HepG2 (cell line): ENCODE data around the gene PRKAB1. TPM values are rescaled to one million over a fixed set of nuclear protein-coding genes. Genes with fewer than 3 reads are reported as not detected.

Experiments used
- ATAC-seq: fragments of 200-7000 bp; cut with Tn5 transposase; 3 replicates; pipeline ENCODE4 v1.9.1; 2020; ENCODE audit warnings: mild to moderate bottlenecking, moderate library complexity
- BruUV-seq: library from RNA; stranded (reverse); fragments of 400-500 nt; replicated peaks from 2 replicates; lab custom pipeline; 2021; lab: Mats Ljungman, UMichigan
- CTCF ChIA-PET: fragments of 300-600 bp; formaldehyde crosslinking; extraction: SDS; loops from one replicate; lab custom pipeline; 2021; ENCODE audit warnings: low total read pairs, inconsistent platforms, low intra/inter-chr PET ratio; lab: Yijun Ruan, JAX
- POLR2A ChIA-PET: fragments of 350-600 bp; sonication (Branson Sonifier 250); formaldehyde crosslinking; loops from one replicate; lab custom pipeline; 2020; ENCODE audit warnings: antibody characterized with exemption, inconsistent platforms; lab: Yijun Ruan, JAX
- DNase-seq: peaks from one replicate; pipeline ENCODE4 v3.0.0-alpha.2; 2015; ENCODE audit warnings: low spot score
- FAIRE-seq: peaks from 3 replicates; lab custom pipeline; 2011; peaks lifted over from hg19 to GRCh38; lab: Jason Lieb, UNC
- H2AFZ ChIP-seq: one replicate; pipeline ENCODE4 v1.6.1; 2011; ENCODE audit warnings: low read length, inconsistent platforms
- H3K27ac ChIP-seq: fragments of 300-600 bp; 3 replicates; pipeline ENCODE4 v1.8.0; 2011; ENCODE audit warnings: mixed run types, mild to moderate bottlenecking, mixed read lengths, low read length, inconsistent platforms; ENCODE audit not compliant: insufficient read depth; ENCODE audit errors: extremely low read length
- H3K27me3 ChIP-seq, 2 experiments: fragments of 200-600 bp in 1 of 2; 2 replicates in 1 of 2; 3 replicates in 1 of 2; pipeline versions ENCODE4 v1.6.0 to v1.8.0; 2011; ENCODE audit warnings: low read length in 2 of 2, mild to moderate bottlenecking in 2 of 2, moderate library complexity in 2 of 2, inconsistent platforms in 1 of 2; ENCODE audit not compliant: insufficient read depth in 2 of 2, control insufficient read depth in 1 of 2
- H3K36me3 ChIP-seq, 2 experiments: fragments of 200-600 bp in 1 of 2; replicated peaks in 1 of 2; 2 replicates in 1 of 2; 3 replicates in 1 of 2; pipeline versions ENCODE4 v1.5.1 to v1.8.0; 2011; ENCODE audit warnings: low read length in 2 of 2, inconsistent platforms in 1 of 2; ENCODE audit not compliant: insufficient read depth in 2 of 2, control insufficient read depth in 1 of 2
- H3K4me1 ChIP-seq: 2 replicates; pipeline ENCODE4 v1.5.1; 2012; ENCODE audit warnings: low read length, inconsistent platforms; ENCODE audit not compliant: insufficient read depth
- H3K4me2 ChIP-seq: 2 replicates; pipeline ENCODE4 v1.6.0; 2011; ENCODE audit warnings: low read depth, low read length, inconsistent platforms
- H3K4me3 ChIP-seq, 3 experiments: fragments of 200-600 bp in 1 of 3; sonication (generic), shearing (Covaris generic) in 1 of 3; replicated peaks in 1 of 3; 2 replicates each; pipeline ENCODE4 v1.5.1; 2011 to 2016; ENCODE audit warnings: low read length in 3 of 3, inconsistent platforms in 2 of 3, low read depth in 2 of 3, mild to moderate bottlenecking in 2 of 3, control low read depth in 1 of 3, mixed read lengths in 1 of 3; ENCODE audit not compliant: insufficient read depth in 1 of 3
- H3K79me2 ChIP-seq: one replicate; pipeline ENCODE4 v1.6.1; 2011; ENCODE audit warnings: low read length, inconsistent platforms; ENCODE audit not compliant: insufficient read depth
- H3K9ac ChIP-seq: 2 replicates; pipeline ENCODE4 v1.6.0; 2011; ENCODE audit warnings: mild to moderate bottlenecking, low read depth, low read length, inconsistent platforms; ENCODE audit not compliant: insufficient read depth
- H3K9me3 ChIP-seq: 2 replicates; pipeline ENCODE4 v1.5.1; 2012; ENCODE audit warnings: mild to moderate bottlenecking, low read length
- H4K20me1 ChIP-seq: 2 replicates; pipeline ENCODE4 v1.6.0; 2011; ENCODE audit warnings: inconsistent platforms, mild to moderate bottlenecking, low read length, moderate library complexity; ENCODE audit not compliant: insufficient read depth
- CERS6 ChIP-seq: sonication (generic); formaldehyde crosslinking; IDR thresholded peaks from 2 replicates; pipeline ENCODE4 v1.5.0; 2020; ENCODE audit warnings: missing genetic modification reagents
- HMGXB3 ChIP-seq: sonication (generic); formaldehyde crosslinking; IDR thresholded peaks from 2 replicates; pipeline ENCODE4 v1.4.0; 2020; ENCODE audit warnings: missing genetic modification reagents, borderline replicate concordance
- IRF1 ChIP-seq: sonication (generic); formaldehyde crosslinking; IDR thresholded peaks from 2 replicates; pipeline ENCODE4 v1.4.0; 2020; ENCODE audit warnings: low read depth, mild to moderate bottlenecking, missing genetic modification reagents
- IRF2 ChIP-seq: IDR thresholded peaks from 2 replicates; pipeline ENCODE4 v1.6.1; 2018; ENCODE audit warnings: missing genetic modification reagents, missing compliant biosample characterization
- MED8 ChIP-seq: sonication (generic); formaldehyde crosslinking; IDR thresholded peaks from 2 replicates; pipeline ENCODE4 v1.8.1; 2023; ENCODE audit warnings: mild to moderate bottlenecking, missing genetic modification reagents; ENCODE audit not compliant: insufficient replicate concordance
- NFYC ChIP-seq: IDR thresholded peaks from 2 replicates; pipeline ENCODE4 v1.6.1; 2016; ENCODE audit warnings: missing genetic modification reagents, missing compliant biosample characterization
- RAD51 ChIP-seq: fragments of 450-650 bp; IDR thresholded peaks from 2 replicates; pipeline ENCODE4 v1.6.1; 2016; ENCODE audit warnings: borderline replicate concordance
- TBX3 ChIP-seq: fragments of 450-650 bp; IDR thresholded peaks from 2 replicates; pipeline ENCODE4 v1.6.1; 2017; ENCODE audit warnings: antibody characterized with exemption, mild to moderate bottlenecking, inconsistent platforms, borderline replicate concordance
- TFE3 ChIP-seq: IDR thresholded peaks from 2 replicates; pipeline ENCODE4 v1.6.1; 2016
- THAP11 ChIP-seq: IDR thresholded peaks from 2 replicates; pipeline ENCODE4 v1.6.1; 2016; ENCODE audit warnings: missing biosample characterization, missing genetic modification reagents
- ZFP62 ChIP-seq: sonication (generic); formaldehyde crosslinking; IDR thresholded peaks from 2 replicates; pipeline ENCODE4 v1.4.0; 2020; ENCODE audit warnings: missing genetic modification reagents
- ZNF607 ChIP-seq: sonication (generic); formaldehyde crosslinking; IDR thresholded peaks from 2 replicates; pipeline ENCODE4 v1.5.1; 2020; ENCODE audit warnings: missing genetic modification reagents, mild to moderate bottlenecking, borderline replicate concordance
- ZNF788 ChIP-seq: sonication (generic); formaldehyde crosslinking; IDR thresholded peaks from 2 replicates; pipeline ENCODE4 v1.5.0; 2020; ENCODE audit warnings: mild to moderate bottlenecking, missing genetic modification reagents, borderline replicate concordance
- ZNF816 ChIP-seq: sonication (generic); formaldehyde crosslinking; IDR thresholded peaks from 2 replicates; pipeline ENCODE4 v1.8.0; 2022; ENCODE audit warnings: missing genetic modification reagents, mild to moderate bottlenecking, borderline replicate concordance
- WGBS: methylation state at CpG from one replicate; pipeline ENCODE4 v1.1.6; 2017; ENCODE audit warnings: low lambda C conversion rate; 5-methylcytosine and 5-hydroxymethylcytosine counted together
- in situ Hi-C: cut with HindIII; loops from 2 replicates; pipeline ENCODE4 v1.10.0; 2017; ENCODE audit warnings: low pct_unique_long_range_greater_than_20kb; ENCODE audit not compliant: extremely low pct_ligation_motif_present
- intact Hi-C: fragments of 100-400 bp; cut with micrococcal nuclease; formaldehyde crosslinking; loops from one replicate; pipeline ENCODE4 v1.10.0; 2022; ENCODE audit not compliant: unreplicated experiment
- polyA plus RNA-seq, 8 experiments: library from polyadenylated mRNA; depleted of rRNA in 3 of 8; stranded (reverse) in 7 of 8; unstranded in 1 of 8; fragments of >200 nt; fragmentation: Illumina TruSeq in 4 of 8; extraction: Trizol in 4 of 8; gene quantifications; 2 replicates each; pipeline versions ENCODE4 v1.2.1 to v1.2.3, GENCODE V29; 2011 to 2016; ENCODE audit warnings: low read depth in 4 of 8, missing spikeins in 1 of 8, mixed read lengths in 1 of 8; ENCODE audit not compliant: insufficient read depth in 1 of 8
- total RNA-seq, 5 experiments: library from RNA; depleted of rRNA; stranded (reverse); fragments of >200 nt; fragmentation: Illumina TruSeq; extraction: Trizol; gene quantifications; 2 replicates each; pipeline ENCODE4 v1.2.3, GENCODE V29; 2016; ENCODE audit warnings: low read depth in 1 of 5
- TF ChIP-seq, protein P1 (sequence below): sonication (generic); formaldehyde crosslinking; IDR thresholded peaks from 2 replicates; pipeline ENCODE4 v1.8.0; 2022; ENCODE audit warnings: missing genetic modification reagents, mild to moderate bottlenecking, borderline replicate concordance
- TF ChIP-seq, protein P2 (sequence below): sonication (generic); formaldehyde crosslinking; IDR thresholded peaks from 2 replicates; pipeline ENCODE4 v1.4.0; 2020; ENCODE audit warnings: missing genetic modification reagents; ENCODE audit errors: not compliant biosample characterization

Gene PRKAB1
- total and polyA plus RNA-seq, 2 of the 13 experiments (the other 11 are each of a cell fraction or from before 2014, with no cell fraction given), result 28.4 to 35.5 TPM

DNA sequence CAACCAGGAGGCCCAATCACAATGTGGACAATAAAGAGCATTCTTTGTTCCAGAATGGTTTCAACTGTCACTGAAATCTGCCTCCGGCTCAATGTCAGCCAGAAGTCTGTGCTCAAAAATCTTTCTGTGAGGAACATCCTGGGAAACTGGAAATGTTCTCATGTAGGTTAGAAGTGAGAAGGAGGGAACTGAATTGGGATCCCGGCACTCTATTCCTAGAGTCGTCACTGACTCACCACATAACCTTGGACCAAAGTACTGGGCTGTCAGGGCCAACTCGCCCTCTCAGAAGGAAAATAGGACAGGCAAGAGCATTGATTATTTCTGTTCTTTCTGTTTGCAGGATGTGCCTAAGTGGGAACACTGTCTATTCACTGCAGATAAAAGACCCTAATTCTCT lies 57.6 kb downstream of the PRKAB1 start:
- H3K4me2 ChIP-seq, result no peak overlapping the region
- in situ Hi-C loops, result no loop called here
- WGBS, result 81% methylated on average over 4 of the region's 4 CpGs
- no peak overlapping the region for H3K27ac ChIP-seq
- no peaks in the 10 kb centered on the region for H3K27me3 ChIP-seq
- ChIA-PET POLR2A (no interaction called here), CTCF (no interaction called here)
- no peaks in the 10 kb centered on the region for H3K9me3 ChIP-seq
- no peak overlapping the region for H2AFZ ChIP-seq
- H3K79me2 ChIP-seq, result no peaks in the 10 kb centered on the region
- no TSS peak for BruUV-seq
- no peaks in the 10 kb centered on the region for H3K4me1 ChIP-seq
- DNase-seq (no peak), FAIRE-seq (no peak), ATAC-seq (no peak; the same call in 2 of the 3 replicates)
- H3K36me3 ChIP-seq, result peaks cover 3 to 11% of the 10 kb centered on the region in 2 experiments; a peak in 4 of 5 replicates
- no peaks in the 10 kb centered on the region for H4K20me1 ChIP-seq
- H3K4me3 ChIP-seq, result no peak overlapping the region
- H3K9ac ChIP-seq, result no peak overlapping the region
- intact Hi-C loops, result no loop called here
- no peak for TF ChIP-seq ZNF607 (CRISPR knock-in tag)
- TF ChIP-seq, protein P1, sequence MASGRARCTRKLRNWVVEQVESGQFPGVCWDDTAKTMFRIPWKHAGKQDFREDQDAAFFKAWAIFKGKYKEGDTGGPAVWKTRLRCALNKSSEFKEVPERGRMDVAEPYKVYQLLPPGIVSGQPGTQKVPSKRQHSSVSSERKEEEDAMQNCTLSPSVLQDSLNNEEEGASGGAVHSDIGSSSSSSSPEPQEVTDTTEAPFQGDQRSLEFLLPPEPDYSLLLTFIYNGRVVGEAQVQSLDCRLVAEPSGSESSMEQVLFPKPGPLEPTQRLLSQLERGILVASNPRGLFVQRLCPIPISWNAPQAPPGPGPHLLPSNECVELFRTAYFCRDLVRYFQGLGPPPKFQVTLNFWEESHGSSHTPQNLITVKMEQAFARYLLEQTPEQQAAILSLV, result no peak
- TF ChIP-seq, protein P2, sequence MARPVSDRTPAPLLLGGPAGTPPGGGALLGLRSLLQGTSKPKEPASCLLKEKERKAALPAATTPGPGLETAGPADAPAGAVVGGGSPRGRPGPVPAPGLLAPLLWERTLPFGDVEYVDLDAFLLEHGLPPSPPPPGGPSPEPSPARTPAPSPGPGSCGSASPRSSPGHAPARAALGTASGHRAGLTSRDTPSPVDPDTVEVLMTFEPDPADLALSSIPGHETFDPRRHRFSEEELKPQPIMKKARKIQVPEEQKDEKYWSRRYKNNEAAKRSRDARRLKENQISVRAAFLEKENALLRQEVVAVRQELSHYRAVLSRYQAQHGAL (CRISPR knock-in tag), result no peak
- TF ChIP-seq THAP11 (CRISPR knock-in tag), result no peak
- no peak for TF ChIP-seq TFE3 (CRISPR knock-in tag)
- no peak for TF ChIP-seq MED8 (CRISPR knock-in tag)
- TF ChIP-seq ZNF816, result no peak
- no peak for TF ChIP-seq NFYC (CRISPR knock-in tag)
- no peak for TF ChIP-seq ZNF788
- TF ChIP-seq RAD51, result no peak
- TF ChIP-seq CERS6, result no peak
- TF ChIP-seq IRF2 (CRISPR knock-in tag), result no peak
- no peak for TF ChIP-seq ZFP62
- TF ChIP-seq IRF1 (CRISPR knock-in tag), result no peak
- TF ChIP-seq TBX3, result no peak
- no peak for TF ChIP-seq HMGXB3 (CRISPR knock-in tag)
